SIG-M5 (cell line): ENCODE measurements around the gene CLMP.

Source experiments
- DNase-seq: peaks from one replicate; lab custom pipeline; 2025; lab: John Stamatoyannopoulos, UW

CLMP gene

DNA sequence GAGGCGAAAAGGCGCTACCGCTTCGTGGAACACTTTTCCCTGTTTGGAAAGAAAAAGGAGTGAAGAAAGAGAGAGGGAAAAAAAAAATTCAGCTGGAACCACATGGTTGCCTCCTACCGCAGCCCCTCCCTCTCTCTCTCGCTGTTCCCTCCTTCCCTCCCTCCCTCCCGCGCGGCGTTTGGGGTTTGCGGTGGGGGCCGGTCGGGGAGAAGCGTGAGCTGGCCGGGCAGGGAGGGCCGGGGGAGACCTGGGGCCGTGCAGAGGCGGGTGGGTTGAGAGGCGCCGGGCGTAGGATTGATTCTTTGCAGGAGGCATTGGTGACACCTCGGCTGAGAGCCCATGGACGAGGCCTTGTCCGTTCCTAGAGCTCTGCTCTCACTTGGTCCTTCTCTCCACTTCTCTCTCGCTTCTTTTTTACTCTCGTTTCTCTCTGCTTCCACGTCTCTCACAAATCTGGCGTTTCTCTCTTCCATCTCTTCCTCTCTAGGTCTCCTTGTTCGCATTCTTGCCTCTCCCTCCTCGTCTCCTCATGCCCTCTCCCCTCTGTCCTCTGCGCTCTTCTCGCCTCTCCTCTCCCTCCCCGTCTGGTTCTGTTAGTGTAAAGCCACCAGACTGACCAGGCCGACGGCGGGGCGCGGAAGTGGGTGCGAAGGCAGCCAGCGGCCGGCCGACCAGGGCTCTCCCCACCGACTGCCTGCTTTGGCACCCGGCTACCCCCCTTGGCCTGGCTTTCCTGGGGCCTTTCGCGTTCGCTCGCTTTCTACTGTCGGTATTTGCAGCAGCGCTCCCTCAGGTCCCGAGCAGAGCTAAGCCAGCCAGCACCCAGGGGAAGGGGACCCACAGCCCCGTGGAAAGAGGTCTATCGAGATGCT lies at the start of gene CLMP:
TSS of gene CLMP (minus strand) at position 61 of the 872 bp plus-strand sequence. CDS start 308 bp downstream, outside the sequence.
- DNase-seq, result no peak

DNA sequence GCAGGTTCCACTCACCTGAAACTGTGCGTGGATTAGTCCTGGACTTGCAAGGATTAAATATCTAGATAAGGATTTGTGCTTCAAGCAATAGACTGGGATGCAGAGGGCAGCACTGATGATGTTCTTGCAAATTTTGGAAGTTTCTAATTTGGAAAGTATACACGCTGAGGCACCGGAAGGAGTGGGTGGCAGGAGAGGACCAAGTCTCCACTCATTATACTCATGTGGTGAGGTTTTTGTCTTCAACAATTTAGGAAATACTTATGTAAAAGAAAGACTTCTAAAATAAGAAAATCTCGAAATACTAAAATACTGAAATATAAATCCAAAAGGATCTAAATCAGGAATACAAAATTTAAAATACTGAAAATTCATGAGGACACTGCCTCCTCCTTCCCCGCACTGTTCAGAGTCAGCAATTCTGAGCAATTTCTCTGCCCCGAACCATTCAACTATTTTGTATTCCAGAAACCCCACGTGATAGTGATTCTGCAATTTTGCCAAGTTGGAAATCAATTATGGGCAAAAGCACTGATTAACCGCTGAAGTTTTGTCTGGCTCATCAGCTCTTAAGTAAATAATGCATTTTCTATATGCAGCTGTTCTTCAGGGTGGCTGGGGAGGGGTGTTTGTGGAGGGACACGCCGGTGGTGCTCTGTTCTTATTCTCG lies 47.0 kb upstream of the CLMP start:
- DNase-seq, result no peak

DNA sequence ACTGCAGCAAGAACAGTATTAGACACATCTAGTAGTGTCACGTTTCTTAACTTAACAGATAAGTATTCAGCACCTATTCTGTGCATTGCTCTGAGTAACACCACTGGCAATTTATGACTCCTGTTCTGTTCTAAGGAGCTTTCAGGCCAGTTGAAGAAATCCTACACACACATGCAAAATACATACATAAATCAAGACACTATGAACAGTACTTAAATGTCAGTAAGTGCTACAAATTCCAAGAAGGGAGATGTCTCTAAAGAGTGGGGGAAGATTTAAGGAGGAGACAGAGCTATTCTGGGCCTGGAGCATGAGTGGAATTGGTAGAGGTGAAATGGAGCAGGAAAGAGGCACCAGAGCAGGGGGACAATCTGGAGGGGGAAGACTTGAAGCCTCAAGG lies 46.2 kb upstream of the CLMP start:
- no peak for DNase-seq

- DNase-seq, result no peak
Observed at GRCh38 chr11:123239191-123240150, 44.4 kb upstream of the CLMP start.

- DNase-seq, result no peak
Observed at GRCh38 chr11:123238297-123238696, 43.2 kb upstream of the CLMP start.

DNA sequence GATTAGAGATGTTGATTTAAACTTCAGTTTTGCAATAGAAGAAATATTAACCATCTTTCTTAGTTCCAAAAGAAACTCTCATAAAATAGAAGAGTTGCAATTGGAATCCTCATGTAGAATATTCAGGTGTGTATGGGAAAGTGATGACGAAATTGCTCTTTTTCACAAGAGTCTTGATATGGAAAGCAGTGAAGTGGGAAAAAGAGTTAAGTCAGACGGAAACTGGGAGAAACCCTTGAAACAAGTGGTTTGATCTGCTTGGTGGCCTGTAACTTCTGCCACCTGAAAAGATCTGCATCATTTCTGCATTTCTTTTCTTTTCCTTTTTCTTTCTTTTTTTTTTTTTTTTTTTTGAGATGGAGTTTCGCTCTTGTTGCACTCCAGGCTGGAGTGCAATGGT lies 41.8 kb upstream of the CLMP start:
- no peak for DNase-seq

GRCh38 chr11:123235656-123236261 lies 40.7 kb upstream of the CLMP start:
- no peak for DNase-seq

- no peak for DNase-seq
Observed at GRCh38 chr11:123235117-123235655, 40.1 kb upstream of the CLMP start.

GRCh38 chr11:123233975-123234334 lies 38.9 kb upstream of the CLMP start:
- DNase-seq, result no peak

GRCh38 chr11:123233280-123233974 lies 38.4 kb upstream of the CLMP start:
- DNase-seq, result no peak

DNA sequence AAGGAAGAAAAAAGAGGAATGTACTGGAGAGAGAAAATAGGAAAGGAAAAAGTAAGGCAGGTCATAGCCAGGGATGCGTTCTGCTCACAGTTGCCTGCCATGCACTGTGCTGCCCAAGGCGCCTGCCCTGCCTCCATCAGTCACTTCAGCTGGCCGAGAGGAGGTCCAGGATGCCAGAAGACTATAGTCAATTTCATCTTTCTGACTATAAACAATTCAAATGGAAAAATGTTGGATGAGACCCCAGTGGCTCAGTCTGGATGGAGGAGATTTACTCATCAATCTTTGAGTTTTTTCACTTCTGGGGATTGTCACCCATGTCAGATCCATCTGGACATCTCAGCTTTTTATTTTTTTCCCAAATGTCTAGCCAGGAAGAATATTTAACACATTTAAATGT lies 36.7 kb upstream of the CLMP start:
- DNase-seq, result no peak

- DNase-seq, result no peak
Observed at GRCh38 chr11:123231256-123231655, 36.2 kb upstream of the CLMP start.

DNA sequence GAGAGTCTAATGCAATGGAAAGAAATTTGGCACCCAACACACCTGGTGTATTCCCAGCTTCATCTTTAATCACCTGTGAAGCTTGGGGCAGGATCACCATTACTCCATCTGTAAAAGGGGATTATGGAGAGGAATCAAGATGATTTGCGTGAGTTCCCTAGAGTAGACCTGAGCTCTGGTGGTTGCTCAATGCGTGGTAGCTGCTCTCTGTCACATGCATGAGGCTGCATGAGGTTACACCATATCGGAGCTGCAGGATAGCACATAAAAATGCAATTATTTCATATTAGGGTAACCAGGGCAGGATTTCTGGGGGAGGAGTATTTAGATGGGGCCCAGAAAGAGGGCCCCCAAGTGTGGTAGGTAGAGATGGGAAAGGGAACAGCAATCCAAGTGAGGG lies 35.3 kb upstream of the CLMP start:
- no peak for DNase-seq

DNA sequence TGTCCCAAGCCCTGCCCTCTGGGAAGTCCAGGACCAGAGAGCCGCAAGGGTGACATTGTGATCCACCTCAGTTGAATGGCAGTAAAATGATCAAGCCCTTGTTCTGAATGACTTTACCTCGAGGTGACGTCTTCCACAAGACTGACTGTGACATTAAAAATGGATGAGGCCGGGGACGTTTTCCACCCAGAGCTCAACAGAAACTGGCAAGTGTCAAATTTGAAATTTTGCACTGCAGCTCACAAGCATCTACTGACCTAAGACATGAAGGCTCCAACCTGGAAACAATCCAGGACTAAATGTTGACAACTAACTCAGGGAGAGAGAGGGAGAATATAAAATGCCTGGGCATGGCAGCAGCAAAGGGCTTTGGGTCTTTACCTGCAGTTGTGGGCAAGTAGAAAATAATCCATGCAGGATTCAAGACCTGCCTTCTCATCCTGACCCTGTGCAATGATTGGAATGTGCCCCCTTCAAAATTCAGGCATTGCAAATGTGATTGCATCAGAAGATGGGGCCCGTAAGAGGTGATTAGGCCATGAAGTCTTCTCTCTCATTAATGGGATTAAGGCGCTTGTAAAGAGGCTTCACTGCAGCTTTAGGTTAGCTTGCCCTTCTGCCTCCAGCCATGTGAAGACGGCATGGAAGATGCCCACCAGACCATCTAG lies 33.6 kb upstream of the CLMP start:
- no peak for DNase-seq

DNA sequence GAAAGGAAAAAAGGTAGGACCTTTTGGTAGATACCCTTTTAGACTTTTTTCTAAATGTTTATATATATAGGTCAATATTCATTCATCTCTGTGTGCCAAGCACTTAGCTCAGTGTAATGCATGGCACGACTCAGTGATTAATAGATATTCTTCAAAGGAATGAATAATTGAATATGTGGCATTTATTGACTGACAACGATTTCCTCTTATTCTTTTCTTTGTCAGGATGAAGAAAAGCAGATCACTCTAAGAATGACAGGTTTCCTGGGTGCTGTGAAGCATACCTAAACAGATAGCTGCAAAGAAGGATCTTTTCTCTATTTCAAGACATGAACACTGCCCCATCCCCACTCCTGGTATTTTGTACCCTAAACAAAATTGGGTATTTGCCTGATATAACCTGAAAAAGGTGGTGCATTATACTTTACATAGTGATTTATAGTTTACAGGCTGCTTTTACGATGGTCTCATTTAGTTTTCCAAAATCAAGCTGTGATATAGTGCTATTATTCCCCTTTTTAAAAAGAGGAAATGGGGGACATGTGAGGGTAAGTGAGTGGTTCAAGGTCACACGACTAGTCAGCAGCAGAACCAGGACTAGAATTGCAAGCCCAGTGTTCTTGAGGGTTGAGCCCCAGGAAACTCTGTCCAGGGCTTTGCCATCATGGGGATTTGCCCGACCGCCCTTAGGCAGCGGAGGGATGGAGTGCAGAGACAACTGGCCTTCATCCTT lies 32.9 kb upstream of the CLMP start:
- no peak for DNase-seq

- DNase-seq, result no peak
Observed at GRCh38 chr11:123221584-123221983, 26.5 kb upstream of the CLMP start.

- no peak for DNase-seq
Observed at GRCh38 chr11:123221096-123221561, 26.1 kb upstream of the CLMP start.

- DNase-seq, result no peak
Observed at GRCh38 chr11:123219066-123219690, 24.1 kb upstream of the CLMP start.

GRCh38 chr11:123218451-123218850 lies 23.4 kb upstream of the CLMP start:
- DNase-seq, result no peak
